HG03097 (cell line): Measurements from ENCODE around the gene CFAP410.
"Not testable (repeated sequence)": the region's sequence is repeated elsewhere in the genome, so short reads cannot be mapped to it uniquely, and the experiment has no call there.

Experiments
- ATAC-seq: cut with Tn5 transposase; IDR thresholded peaks from one replicate; pipeline ENCODE4 v1.9.1; 2021; ENCODE audit not compliant: unreplicated experiment, low FRiP score

The CFAP410 gene

DNA sequence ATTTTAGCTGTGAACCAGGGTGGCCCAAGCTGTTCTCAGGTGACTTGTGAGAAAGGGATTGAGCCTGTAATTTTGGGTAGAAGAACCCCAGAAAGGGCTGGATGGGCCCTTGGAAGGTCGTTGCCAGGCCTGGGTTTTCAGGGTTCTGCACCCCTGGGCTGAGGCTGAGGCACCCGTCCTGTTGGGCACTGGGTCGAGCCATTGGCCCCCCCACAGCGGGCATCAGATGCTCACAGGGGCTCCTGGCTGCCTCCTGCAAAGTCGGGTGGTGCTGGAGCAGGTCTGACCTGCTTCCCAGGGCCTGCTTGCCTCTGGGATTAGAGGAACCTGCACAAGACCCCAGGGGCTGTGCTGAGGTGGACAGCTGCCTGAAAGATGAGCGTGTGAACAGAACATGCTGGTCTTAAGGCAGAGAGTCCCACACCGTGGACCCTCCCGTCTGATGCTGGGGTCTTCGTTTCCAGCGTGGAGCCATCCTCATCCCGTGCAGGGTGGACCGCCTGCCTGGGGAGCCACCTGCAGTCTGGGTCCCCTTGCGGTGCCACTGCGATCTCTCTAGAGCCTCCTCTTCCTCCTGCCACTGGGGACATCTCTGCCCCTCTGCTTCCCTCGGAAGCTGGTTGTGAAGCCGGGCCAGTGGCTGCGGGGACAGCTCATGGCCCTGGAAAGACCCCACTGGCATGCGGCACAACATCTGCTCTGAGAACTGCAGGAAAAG lies 12.5 kb upstream of the CFAP410 start:
- no peak for ATAC-seq

DNA sequence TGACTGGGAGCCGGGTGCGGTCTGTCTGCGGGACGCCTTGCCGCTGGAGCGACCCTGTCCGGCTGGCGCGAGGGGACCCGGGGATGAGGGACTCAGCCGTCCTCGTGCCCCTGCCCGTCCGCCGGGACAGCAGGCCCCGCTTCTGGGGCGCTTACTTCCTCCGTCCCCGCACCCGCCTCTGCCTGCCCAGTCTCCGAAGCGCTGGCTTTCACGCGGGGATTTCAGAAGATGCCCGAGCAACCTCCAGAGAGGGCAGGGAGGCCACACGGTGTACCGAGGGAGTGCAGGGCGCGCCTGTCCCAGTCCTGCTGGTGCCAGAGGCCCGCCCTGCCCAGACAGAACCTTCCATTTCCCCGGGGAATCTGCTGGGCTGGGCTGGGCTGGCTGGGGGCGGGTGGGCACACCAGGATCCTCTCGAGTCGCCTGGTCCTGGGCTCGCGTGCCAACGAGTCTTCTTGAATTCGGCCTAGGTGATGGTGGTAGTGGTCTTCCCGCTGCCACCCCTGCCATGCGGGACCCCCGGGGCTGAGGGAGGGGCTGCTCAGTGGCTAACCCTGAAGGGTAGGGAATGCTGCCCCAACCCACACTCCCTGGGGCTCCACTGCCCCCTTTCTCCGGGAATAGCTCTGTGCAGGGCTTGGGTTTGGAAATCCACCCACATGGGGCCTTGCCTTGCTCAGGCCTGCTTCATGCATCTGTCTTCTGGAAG lies 11.7 kb upstream of the CFAP410 start:
- ATAC-seq = no peak

DNA sequence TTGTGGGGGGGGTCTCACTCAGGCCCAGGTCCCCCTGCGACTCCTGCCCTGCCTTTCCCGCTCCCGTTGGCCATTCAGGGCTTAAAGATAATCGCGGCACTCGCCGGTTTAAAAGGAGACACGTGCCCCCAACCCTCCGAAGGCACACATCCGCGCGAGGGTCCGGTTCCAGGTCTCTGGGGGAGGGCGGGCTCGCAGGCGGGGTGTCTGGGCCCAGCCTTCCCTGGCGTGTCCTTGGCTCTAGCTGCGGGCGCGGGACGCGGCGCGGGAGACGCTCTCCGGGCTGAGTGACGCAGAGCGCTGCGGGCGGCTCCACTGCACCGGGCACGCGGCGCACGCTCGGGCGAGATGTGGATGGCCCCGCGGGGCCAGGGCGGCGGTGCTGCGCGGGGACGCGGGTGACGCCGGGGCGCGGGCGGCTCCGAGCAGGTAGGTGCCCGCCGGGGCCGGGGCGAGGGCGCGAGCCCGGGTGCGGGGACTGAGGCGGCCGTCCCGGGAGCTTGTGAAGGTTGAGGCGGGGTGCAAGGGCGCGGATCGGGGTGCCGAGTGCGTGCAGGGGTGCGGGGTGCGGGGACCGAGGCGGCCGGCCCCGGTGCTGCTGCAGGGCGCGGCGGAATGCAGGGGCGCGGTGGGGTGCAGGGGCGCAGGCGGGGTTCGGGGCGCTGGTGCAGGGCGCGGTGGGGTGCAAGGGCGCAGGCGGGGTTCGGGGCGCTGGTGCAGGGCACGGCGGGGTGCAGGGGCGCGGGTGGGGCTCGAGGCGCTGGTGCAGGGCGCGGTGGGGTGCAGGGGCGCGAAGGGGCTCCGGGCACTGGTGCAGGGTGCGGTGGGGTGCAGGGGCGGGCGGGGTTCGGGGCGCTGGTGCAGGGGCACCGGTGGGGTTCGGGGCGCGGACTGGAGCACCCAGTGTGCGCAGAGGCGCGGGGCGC lies 10.9 kb upstream of the CFAP410 start:
- no peak for ATAC-seq

DNA sequence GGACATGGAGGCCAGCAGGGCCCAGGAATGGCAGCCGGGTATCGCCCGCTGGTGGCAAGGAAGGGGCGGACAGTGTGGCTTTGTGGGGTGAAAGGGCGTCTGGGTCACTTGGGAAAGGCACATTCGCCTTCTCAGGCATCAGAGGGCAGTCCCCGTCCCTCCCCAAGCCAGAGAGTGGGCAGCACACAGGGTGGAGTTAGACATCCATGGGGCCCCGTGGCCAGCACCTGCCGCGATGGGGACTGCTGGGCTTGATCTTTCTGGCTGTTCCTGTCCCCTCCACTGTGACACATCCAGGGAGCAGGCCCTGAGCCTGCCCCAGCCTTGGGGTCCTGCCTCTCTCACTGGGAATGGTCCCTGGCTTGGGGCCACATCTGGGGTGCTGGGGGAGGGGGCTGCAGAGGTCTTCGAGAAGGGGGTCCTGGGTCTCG lies 10.2 kb upstream of the CFAP410 start:
- ATAC-seq = no peak

DNA sequence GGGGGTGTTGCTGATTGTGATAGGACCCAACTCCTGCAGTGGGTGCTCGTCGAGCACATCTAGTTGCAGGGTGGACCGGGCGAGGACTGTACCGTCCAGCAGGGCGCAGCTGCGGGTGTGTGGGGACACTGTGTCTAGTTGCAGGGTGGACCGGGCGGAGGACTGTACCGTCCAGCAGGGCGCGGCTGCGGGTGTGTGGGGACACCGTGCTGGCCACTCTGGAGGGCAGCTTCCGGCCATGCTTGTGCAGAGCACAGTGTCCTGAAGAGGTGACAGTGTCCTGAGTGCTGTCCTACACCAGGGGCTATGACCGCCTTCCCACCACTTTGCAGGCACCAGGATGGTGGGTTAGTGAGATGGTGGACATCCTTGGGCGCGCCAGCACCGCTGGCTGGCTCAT lies 9.7 kb upstream of the CFAP410 start:
- no peak for ATAC-seq

DNA sequence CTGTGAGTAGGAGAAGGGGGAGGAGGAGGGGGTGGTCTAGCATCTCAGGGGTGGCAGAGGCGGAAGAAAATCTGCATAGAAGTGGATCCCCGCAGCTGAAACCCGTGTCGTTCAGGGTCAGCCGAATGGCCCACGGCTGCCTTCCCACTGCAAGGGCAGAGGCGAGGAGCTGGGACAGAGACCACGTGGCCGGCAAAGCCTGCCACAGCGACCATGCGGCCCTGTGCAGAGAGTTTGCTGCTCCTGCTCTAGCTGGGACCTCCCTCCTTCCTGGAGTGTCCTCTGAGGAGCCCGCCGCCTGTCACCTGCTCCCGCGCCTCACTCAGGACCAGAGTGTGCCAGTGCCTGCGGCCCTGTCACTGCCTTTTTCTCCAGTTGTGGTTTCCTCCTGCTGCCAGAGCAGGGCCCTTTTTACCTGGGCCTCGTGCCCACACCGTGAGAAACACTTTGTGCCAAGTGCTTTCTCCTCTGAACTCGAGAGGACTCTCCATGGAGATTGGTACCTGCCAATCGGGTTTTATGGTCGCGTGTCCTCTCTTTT lies 8.8 kb upstream of the CFAP410 start:
- ATAC-seq = no peak

DNA sequence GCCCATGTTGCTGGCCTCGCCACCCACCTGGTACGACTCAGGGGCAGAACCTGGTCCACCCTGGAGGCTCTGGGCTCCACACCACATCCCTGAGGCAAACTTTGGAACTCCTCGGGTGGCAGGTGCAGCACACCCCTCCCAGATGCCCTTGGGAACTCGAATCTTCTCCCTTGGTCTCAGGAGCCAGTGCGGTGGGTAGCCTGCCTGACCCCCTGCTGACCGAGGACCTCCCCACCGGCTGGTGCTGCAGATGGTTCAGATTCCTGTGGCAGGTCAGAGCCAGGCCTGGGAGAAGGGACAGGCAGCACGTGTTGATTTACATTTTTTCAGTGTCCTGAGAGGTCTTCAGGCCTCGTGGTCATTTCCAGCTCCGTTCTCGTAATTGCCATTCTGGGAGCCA lies 6.3 kb upstream of the CFAP410 start:
- ATAC-seq = no peak

DNA sequence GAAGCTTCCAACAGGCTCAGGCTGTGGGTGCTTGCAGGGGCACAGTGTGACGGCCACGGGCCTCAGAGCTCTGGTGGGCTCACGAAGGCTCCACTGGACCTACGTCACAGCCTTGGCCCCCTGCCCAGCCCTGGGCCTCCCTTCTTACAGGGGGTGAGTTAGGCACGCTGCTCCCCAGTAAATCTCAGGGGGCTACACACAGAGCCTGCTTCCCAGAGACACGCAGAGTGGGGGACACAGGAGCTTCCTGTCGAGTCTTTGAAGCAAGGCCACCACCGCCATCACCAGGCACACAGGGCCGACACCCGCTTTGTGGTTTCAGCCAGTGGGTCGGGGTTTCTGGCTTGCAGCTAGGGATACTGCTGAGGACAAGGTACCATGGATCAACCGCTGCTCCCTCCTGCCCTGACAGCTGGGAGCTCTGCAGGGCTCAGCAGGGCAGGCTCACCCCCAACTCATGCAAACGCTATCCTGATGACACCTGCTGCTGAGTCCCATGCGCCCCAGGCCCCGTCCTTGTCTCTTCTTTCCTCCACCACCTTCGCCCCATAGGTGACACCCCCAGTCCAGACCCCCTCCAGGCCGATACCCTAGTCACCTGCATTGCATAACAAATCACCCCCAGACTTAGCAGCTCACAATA lies 5.5 kb upstream of the CFAP410 start:
- ATAC-seq = no peak

DNA sequence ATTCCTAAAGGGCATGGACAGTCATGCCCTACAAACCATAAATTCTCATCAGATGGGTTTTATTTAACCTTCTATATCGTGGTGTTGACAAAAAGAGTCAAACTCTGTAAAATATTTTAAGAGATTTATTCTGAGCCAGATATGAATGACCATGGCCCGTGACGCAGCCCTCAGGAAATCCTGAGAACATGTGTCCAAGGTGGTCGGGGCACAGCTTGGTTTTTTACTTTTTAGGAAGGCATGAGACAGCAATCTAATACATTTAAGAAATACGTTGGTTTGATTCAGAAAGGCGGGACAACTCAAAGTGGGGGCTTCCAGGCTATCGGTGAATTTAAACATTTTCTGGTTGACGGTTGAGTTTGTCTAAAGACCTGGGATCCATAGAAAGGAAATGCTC lies 3.8 kb upstream of the CFAP410 start:
- ATAC-seq = not testable (repeated sequence)

DNA sequence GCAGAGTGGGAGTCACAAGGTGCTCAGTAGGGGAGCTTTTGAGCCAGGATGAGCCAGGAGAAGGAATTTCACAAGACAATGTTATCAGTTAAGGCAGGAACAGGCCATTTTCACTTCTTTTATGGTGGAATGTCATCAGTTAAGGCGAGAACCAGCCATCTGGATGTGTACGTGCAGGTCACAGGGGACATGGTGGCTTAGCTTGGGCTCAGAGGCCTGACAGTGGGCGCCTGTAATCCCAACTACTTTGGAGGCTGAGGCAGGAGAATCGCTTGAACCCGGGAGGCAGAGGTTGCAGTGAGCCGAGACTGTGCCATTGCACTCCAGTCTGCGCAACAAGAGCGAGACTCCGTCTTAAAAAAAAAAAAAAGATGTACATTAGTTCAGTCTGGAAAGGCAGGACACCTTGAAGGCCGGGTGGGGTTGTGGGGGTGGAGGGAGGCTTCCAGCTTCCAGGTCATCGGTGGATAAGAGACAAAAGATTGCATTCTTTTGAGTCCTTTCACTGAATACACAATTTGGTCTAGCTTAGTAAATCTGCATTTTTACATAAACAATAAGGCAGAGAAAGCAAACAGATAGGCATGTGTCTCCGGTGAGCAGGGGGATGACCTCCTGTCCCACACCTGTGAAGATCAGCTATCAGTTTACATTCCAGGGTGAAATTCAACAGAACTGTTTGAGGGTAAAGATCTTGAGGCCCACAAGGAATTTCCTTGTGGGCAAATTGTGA lies 2.7 kb upstream of the CFAP410 start:
- ATAC-seq = not testable (repeated sequence)

DNA sequence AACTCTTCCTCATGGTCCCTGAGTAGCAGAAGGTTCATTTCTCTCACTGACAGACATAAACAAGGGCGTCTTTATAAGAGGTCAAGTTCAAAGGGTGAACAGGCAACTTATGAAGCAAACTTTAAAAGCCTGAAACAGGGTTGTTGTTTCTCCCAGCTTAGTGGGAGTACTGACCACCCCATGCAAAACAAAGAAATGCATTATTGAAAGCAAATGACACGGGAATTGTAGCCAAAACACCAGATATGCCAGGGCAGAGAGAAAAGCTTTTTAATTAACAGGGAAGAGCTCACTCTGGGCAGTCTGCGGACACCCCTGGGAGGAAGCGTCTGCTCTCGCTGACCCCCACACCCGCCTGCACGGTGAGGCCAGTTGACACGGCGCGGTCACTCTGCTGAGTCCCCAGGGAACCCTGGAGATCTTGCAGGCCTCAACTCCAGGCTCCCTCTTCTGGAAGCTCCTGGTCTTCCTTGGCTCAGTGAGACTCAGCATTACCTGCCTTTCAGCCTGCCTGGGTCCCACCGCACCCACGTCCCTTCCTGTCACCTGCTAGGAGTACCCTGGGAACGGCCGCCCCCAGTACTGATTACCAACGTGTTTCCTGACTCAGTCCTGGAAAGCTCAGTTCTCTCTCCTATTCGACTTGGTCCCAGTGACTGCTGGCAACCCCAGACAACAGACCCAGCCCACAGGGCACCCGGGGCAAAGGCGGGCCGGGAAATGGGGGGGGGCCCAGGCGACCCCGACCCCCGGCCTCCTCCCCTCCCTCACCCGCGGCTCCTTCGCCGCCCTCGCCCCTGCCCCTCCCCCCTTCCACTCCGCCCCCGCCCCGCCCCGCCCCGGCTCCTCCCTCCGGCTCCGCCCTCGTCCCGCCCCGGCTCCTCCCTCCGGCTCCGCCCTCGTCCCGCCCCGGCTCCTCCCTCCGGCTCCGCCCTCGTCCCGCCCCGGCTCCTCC lies 972 bp downstream of the CFAP410 start:
- ATAC-seq = no peak

DNA sequence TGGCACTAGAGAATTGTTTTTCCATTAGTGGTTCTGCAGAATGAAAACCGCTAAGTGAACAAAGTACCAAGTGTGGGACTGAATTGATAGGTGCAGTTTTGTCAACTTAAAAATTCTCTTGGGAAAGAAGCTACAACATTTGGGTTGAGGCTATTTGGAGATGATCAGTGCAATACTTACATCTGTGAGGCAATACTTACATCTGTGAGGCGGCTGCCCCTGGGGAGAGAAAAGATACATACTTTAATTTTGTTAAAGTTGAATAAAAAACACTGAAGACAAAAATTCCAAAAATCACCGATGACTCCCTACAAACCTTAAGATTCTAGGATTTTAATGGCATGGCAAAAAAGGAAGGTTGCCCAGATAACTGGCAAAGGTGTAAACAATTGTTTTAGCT lies 1.7 kb downstream of the CFAP410 start:
- no peak for ATAC-seq

DNA sequence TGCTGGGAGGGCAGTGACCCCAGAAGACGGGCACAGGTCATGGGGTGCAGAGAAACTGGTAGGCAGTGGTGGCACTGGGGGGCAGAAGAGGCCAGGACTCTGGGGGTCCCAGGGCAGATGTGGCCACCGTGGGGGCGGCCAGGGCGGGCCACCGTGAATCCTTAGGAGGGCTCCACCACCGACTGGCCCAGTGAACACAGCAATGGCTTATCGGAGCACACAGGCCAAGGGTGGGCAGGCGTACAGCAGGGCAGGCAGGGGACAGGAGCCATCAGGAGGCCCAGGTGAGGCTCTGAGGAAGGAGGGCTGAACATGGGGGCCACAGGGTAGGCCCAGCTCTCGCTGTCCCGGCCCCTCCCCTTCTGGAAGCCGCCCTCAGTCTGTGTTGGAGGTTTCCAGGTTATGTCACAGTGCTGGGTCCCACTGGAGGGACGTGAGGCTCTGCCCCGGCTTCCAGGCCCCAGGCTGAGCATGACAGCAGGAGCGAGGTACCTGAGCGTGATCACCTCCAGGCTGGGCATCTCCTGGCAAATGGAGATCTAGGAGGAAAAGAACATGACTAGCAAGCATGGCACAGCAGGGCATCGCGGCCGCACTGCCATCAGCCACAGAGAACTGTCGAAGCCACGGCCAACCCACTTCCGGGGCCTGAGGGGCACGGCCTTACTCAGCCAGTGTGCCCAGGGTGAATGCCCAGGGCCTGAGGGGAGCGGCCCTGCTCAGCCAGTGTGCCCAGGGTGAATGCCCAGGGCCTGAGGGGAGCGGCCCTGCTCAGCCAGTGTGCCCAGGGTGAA lies 3.7 kb downstream of the CFAP410 start:
- ATAC-seq = no peak

DNA sequence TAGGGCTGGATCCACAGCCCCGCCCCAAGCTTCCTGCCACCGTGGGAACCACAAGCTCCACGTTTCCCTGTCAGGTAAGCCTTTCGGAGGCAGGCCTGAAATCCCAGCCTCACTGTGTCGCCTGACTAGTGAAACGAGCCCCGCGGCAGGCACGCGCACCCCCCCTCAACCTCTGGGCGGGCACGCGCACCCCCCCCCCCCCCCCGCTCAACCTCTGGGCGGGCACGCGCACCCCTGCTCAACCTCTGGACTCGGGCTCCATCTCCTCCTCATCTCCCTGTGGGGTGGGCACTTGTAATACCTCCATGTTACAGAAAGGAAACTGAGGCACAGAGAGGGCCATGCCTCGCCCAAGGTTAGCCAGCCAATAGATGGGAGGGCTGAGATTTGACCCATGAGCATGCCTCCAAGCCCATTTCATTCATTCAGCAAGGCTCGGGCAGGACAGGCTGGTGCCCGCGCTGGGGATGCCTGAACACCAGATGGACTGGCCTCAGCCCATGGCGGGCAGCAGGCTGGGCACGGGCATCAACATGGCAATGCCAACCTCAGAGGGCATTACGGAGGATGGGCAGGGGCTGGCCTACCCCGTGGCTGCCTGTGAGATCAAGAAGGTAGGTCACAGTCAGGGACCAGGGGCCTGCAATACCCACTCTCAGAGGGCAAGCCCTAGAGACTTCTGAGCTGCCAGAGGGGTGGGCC lies 4.7 kb downstream of the CFAP410 start:
- no peak for ATAC-seq

DNA sequence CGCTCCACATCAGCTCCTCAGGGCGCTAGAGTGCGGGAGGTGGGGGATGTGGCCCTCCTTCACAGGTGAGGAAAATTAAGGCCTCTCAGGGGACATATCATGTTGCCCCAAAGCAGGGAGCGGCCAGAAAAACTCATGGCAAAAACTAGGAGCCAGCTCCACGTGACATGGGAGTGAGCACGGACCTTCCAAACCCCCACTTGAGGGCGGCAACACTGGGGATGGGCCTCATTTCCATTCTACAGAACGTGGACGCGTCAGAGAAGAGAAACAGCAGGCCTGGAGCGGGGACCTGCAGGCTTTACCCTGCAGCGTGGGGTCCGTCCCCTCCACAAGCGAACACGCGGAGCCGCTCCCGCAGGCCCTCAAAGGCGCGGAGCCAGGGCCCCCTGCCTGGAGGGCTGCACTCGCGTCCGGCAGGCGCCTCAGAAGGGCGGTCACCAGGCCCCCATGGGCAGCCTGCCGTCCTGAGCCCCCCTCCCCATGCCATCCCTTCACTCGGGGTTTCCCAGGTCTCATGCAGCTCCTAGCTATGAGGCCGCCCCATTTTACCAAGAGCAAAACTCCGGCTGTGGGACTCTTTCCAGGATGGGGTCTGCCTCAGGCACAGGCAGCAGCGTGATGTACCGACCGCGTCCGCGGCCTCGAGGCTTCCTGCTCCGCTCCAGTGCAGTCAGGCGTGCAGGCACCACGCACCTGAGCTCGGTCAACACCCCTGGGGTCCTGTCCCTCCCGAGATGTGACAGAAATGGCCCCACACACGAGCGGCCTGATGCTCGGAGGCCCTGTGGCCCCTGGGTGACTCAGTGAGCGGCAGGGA lies 5.5 kb downstream of the CFAP410 start:
- ATAC-seq = no peak

DNA sequence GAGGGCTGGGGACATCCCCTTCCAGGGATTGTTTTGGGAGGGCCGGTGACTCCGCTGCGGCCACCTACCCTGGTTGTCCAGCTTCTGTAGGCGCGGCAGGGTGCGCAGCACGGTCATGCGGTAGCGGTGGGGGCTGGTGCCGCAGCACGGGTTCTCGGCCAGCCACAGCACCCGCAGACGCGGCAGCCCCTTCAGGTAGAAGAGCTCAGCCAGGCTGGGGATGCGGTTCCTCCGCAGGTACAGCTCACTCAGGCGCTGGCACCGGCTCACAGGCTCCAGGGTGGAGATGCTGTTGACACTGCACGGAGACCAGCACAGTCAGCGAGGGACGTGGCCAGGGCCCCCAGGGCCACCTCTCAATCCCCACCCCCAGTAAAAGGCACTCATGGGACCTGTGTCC lies 6.2 kb downstream of the CFAP410 start:
- no peak for ATAC-seq

DNA sequence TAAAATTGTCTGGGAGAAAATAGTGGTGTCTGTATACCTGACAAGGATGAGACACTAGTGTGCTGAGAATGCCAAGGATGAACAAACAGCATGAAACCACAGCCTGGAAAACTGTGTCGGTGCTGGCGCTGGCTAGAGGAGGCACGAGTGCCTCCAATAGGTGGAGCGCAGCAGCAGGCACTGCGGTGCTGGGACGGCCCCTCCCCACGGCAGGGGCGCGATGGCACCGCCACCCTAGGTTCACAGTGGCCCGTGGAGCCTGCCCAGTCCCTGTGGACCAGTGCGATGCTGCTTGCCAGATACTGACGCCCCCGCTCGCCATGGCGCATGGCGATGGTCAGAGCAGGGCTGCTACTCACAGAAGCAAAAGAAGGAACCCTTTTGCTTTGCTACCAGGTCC lies 6.8 kb downstream of the CFAP410 start:
- ATAC-seq = no peak
